Fibroblast of gingiva (primary cell): ENCODE results near the gene SFT2D2.

Source experiments
- DNase-seq: peaks from one replicate; pipeline ENCODE4 v3.0.0-alpha.2; 2011; ENCODE audit warnings: low read depth

The SFT2D2 gene

GRCh38 chr1:168265596-168265995, 39.8 kb downstream of the SFT2D2 start:
- no peak for DNase-seq

GRCh38 chr1:168266644-168267186, 40.9 kb downstream of the SFT2D2 start:
- no peak for DNase-seq

- DNase-seq: no peak
These were observed 45.8 kb downstream of the SFT2D2 start for GRCh38 chr1:168271636-168272035.

- no peak for DNase-seq
These were observed 47.8 kb downstream of the SFT2D2 start for GRCh38 chr1:168273575-168273974.

- no peak for DNase-seq
These were observed 53.4 kb downstream of the SFT2D2 start for GRCh38 chr1:168279253-168279652.

- DNase-seq: no peak
These were observed 54.6 kb downstream of the SFT2D2 start, which contains the start of gene TBX19 for GRCh38 chr1:168280296-168280927. TBX19 (plus strand) TSS chr1:168280877; CDS start chr1:168281091, 214 bp downstream.

GRCh38 chr1:168281603-168282325, 56.0 kb downstream of the SFT2D2 start:
- no peak for DNase-seq

- DNase-seq: no peak
These were observed 59.7 kb downstream of the SFT2D2 start for GRCh38 chr1:168285521-168285790.

- DNase-seq: no peak
These were observed 60.4 kb downstream of the SFT2D2 start for GRCh38 chr1:168285971-168286927.

- peak; percentile 12 for DNase-seq
These were observed 61.4 kb downstream of the SFT2D2 start for GRCh38 chr1:168287237-168287664.

GRCh38 chr1:168288311-168289052, 62.7 kb downstream of the SFT2D2 start:
- DNase-seq: no peak

- no peak for DNase-seq
These were observed 65.5 kb downstream of the SFT2D2 start for GRCh38 chr1:168291222-168291837.

- no peak for DNase-seq
These were observed 67.6 kb downstream of the SFT2D2 start for GRCh38 chr1:168293356-168293755.

GRCh38 chr1:168295411-168296114, 69.8 kb downstream of the SFT2D2 start:
- DNase-seq: no peak

- DNase-seq: no peak
These were observed 71.4 kb downstream of the SFT2D2 start for GRCh38 chr1:168297019-168297730.

- DNase-seq: no peak
These were observed 72.6 kb downstream of the SFT2D2 start for GRCh38 chr1:168298446-168298845.

GRCh38 chr1:168300626-168301025, 74.8 kb downstream of the SFT2D2 start:
- DNase-seq: no peak

GRCh38 chr1:168301664-168302320, 76.0 kb downstream of the SFT2D2 start:
- peak; percentile 32 for DNase-seq
